GM19023 (cell line): ENCODE measurements around the gene RASSF1.
"Not testable (repeated sequence)": the region's sequence is repeated elsewhere in the genome, so short reads cannot be mapped to it uniquely, and the experiment has no call there.

Experiments
- ATAC-seq: cut with Tn5 transposase; IDR thresholded peaks from one replicate; pipeline ENCODE4 v1.9.1; 2021; ENCODE audit warnings: mild to moderate bottlenecking, moderate library complexity; ENCODE audit not compliant: unreplicated experiment

The RASSF1 gene

GRCh38 chr3:50324351-50325112, 16.1 kb downstream of the RASSF1 start:
- ATAC-seq, result no peak

GRCh38 chr3:50323614-50324199, 16.9 kb downstream of the RASSF1 start:
- ATAC-seq, result no peak

- ATAC-seq, result no peak
Observed at GRCh38 chr3:50323092-50323600, 17.5 kb downstream of the RASSF1 start.

GRCh38 chr3:50322386-50323091, 18.1 kb downstream of the RASSF1 start, which contains the start of gene HYAL2:
HYAL2 (minus strand) TSS chr3:50322745; CDS start chr3:50320489, 2,256 bp downstream.
- no peak for ATAC-seq

- ATAC-seq, result no peak
Observed at GRCh38 chr3:50322115-50322385, 18.6 kb downstream of the RASSF1 start.

GRCh38 chr3:50321336-50322114, 19.1 kb downstream of the RASSF1 start:
- peak; percentile 88 for ATAC-seq

- ATAC-seq, result peak; percentile 66
Observed at GRCh38 chr3:50320853-50321335, 19.7 kb downstream of the RASSF1 start.

GRCh38 chr3:50319894-50320625, 20.6 kb downstream of the RASSF1 start:
- ATAC-seq, result no peak

- no peak for ATAC-seq
Observed at GRCh38 chr3:50319181-50319893, 21.3 kb downstream of the RASSF1 start.

- ATAC-seq, result no peak
Observed at GRCh38 chr3:50318615-50319014, 22.0 kb downstream of the RASSF1 start.

GRCh38 chr3:50318163-50318562, 22.5 kb downstream of the RASSF1 start:
- ATAC-seq, result no peak

- ATAC-seq, result no peak
Observed at GRCh38 chr3:50317300-50317699, 23.3 kb downstream of the RASSF1 start.

GRCh38 chr3:50316657-50317242, 23.9 kb downstream of the RASSF1 start:
- no peak for ATAC-seq

GRCh38 chr3:50314816-50315215, 25.8 kb downstream of the RASSF1 start:
- ATAC-seq, result no peak

- no peak for ATAC-seq
Observed at GRCh38 chr3:50314342-50314741, 26.3 kb downstream of the RASSF1 start.

GRCh38 chr3:50312041-50312440, 28.6 kb downstream of the RASSF1 start:
- ATAC-seq, result not testable (repeated sequence)

- ATAC-seq, result no peak
Observed at GRCh38 chr3:50304601-50305000, 36.0 kb downstream of the RASSF1 start.

GRCh38 chr3:50303013-50303815, 37.4 kb downstream of the RASSF1 start, which contains the start of gene HYAL1:
HYAL1 (minus strand) TSS chr3:50303574; CDS start chr3:50302956, 618 bp downstream.
- no peak for ATAC-seq
